ENCODE results near the gene BORCS8.
A peak's percentile ranks its signal among the peaks of the same experiment; 100 is the strongest.

Gene BORCS8

GRCh38 chr19:19155495-19156219 is 36.3 kb downstream of the BORCS8 start:
- TF ChIP-seq REST (IDR thresholded peaks at IDR 0.05; ENCODE audit: insufficient replicate concordance, low read depth) (no peak), GABPA (IDR thresholded peaks at IDR 0.05; ENCODE audit: low read depth) (no peak), POLR2AphosphoS5 (IDR thresholded peaks at IDR 0.05; ENCODE audit: low read depth) (no peak)
- H3K27ac ChIP-seq (replicated peaks): no peak overlapping the region
- no peak overlapping the region for H3K4me3 ChIP-seq (replicated peaks; ENCODE audit: insufficient read depth, low read length)
- H3K27me3 ChIP-seq (ENCODE audit: insufficient read depth, poor library complexity, severe bottlenecking): no peaks in the 10 kb centered on the region
- peak in 1 of 2 experiments; percentile 23 for DNase-seq (ENCODE audit: low read depth in 1 of 2, low spot score in 1 of 2)

- Histone ChIP-seq H3K4me3 (replicated peaks; ENCODE audit: insufficient read depth, low read length) (no peak overlapping the region), H3K27ac (replicated peaks) (no peak overlapping the region), H3K27me3 (ENCODE audit: insufficient read depth, poor library complexity, severe bottlenecking) (no peaks in the 10 kb centered on the region)
- TF ChIP-seq CTCF (IDR thresholded peaks at IDR 0.05; ENCODE audit: insufficient read depth, low read length) (no peak), REST (IDR thresholded peaks at IDR 0.05; ENCODE audit: insufficient replicate concordance, low read depth) (no peak)
- DNase-seq (ENCODE audit: low read depth in 1 of 2, low spot score in 1 of 2): no peak
Measured at GRCh38 chr19:19154768-19155494, 37.0 kb downstream of the BORCS8 start.

DNA sequence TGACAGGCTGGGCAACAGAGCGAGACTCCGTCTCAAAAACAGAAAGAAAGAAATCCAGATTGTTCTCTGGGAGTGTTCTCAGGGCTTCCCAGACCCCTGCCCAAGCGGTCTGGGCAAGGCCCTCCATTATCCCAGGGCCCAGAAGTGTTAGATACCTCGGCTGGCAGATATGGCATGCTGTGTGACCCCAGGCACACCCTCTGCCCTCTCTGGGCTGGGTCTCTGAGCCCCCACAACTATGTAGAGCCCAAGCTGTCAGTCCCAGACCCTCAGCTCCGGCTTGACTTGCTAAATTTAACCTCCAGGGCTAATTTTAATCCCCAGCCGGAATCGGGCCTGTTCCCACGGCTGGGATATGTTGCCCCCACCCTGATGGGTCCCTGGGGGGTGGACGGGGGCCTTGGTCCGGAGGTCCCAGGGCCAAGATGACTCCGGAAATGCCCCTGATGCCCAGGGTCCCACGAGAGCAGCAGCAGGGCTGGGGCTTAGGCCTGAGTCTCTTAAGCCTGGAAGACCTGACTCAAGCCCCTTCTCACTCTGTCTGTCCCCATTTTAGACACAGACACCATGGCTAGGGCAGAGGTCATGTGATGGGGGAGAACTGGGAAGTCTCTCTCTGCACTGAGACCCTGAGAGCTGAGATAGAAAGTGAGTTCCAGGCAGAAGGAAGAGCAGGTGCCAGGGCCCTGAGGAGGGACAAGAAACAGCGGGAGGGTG is 39.1 kb downstream of the BORCS8 start:
- no peak for DNase-seq (ENCODE audit: low read depth in 1 of 2, low spot score in 1 of 2)
- Histone ChIP-seq H3K27me3 (ENCODE audit: insufficient read depth, poor library complexity, severe bottlenecking) (no peaks in the 10 kb centered on the region), H3K27ac (replicated peaks) (no peak overlapping the region), H3K4me3 (replicated peaks; ENCODE audit: insufficient read depth, low read length) (no peak overlapping the region)
- TF ChIP-seq POLR2AphosphoS5 (IDR thresholded peaks at IDR 0.05; ENCODE audit: low read depth) (no peak), GABPA (IDR thresholded peaks at IDR 0.05; ENCODE audit: low read depth) (no peak), CTCF (IDR thresholded peaks at IDR 0.05; ENCODE audit: insufficient read depth, low read length) (no peak), SPI1 (IDR thresholded peaks at IDR 0.05; ENCODE audit: borderline replicate concordance, low read depth) (no peak), REST (IDR thresholded peaks at IDR 0.05; ENCODE audit: insufficient replicate concordance, low read depth) (no peak)

All from HL-60 (cell line).